GM18858 (cell line): ENCODE data around the gene TASL.
"Not testable (repeated sequence)": the region's sequence is repeated elsewhere in the genome, so short reads cannot be mapped to it uniquely, and the experiment has no call there.

Source experiments
- ATAC-seq: cut with Tn5 transposase; IDR thresholded peaks from one replicate; pipeline ENCODE4 v1.9.1; 2021; ENCODE audit not compliant: unreplicated experiment

Gene TASL

GRCh38 chrX:30577362-30577991 lies at the start of gene TASL:
Gene TASL, minus strand, starts transcription at chrX:30577766. Its CDS starts 17,411 bp downstream, at chrX:30560355.
- peak; percentile 76 for ATAC-seq

- ATAC-seq, result no peak
These were observed 48.8 kb upstream of the TASL start for GRCh38 chrX:30626402-30626801.

- ATAC-seq, result no peak
These were observed 44.8 kb upstream of the TASL start for GRCh38 chrX:30622361-30622760.

GRCh38 chrX:30620980-30621618 lies 43.5 kb upstream of the TASL start:
- ATAC-seq, result no peak

GRCh38 chrX:30620125-30620524 lies 42.6 kb upstream of the TASL start:
- no peak for ATAC-seq

GRCh38 chrX:30618160-30618765 lies 40.7 kb upstream of the TASL start:
- ATAC-seq, result no peak

- no peak for ATAC-seq
These were observed 37.7 kb upstream of the TASL start for GRCh38 chrX:30615229-30615628.

GRCh38 chrX:30613721-30614120 lies 36.2 kb upstream of the TASL start:
- ATAC-seq, result no peak

- ATAC-seq, result no peak
These were observed 34.7 kb upstream of the TASL start for GRCh38 chrX:30612250-30612655.

- ATAC-seq, result no peak
These were observed 32.5 kb upstream of the TASL start for GRCh38 chrX:30610026-30610425.

- ATAC-seq, result no peak
These were observed 29.6 kb upstream of the TASL start for GRCh38 chrX:30607155-30607554.

GRCh38 chrX:30600269-30601176 lies 23.0 kb upstream of the TASL start:
- ATAC-seq, result not testable (repeated sequence)

- peak; percentile 88 for ATAC-seq
These were observed 19.8 kb upstream of the TASL start for GRCh38 chrX:30597216-30598012.

- peak; percentile 30 for ATAC-seq
These were observed 16.1 kb upstream of the TASL start for GRCh38 chrX:30593440-30594200.

- no peak for ATAC-seq
These were observed 15.3 kb upstream of the TASL start for GRCh38 chrX:30592831-30593230.

- no peak for ATAC-seq
These were observed 12.8 kb upstream of the TASL start for GRCh38 chrX:30590368-30590767.

GRCh38 chrX:30589146-30589888 lies 11.8 kb upstream of the TASL start:
- ATAC-seq, result peak; percentile 29

GRCh38 chrX:30586516-30586915 lies 8.9 kb upstream of the TASL start:
- no peak for ATAC-seq

GRCh38 chrX:30582664-30583063 lies 5.1 kb upstream of the TASL start:
- no peak for ATAC-seq
